Vagina (tissue), 2 donors: ENCODE results near the gene HSD17B4. TPM values are rescaled to one million over a fixed set of nuclear protein-coding genes. Genes with fewer than 3 reads are reported as not detected.
"Not testable (repeated sequence)": the region's sequence is repeated elsewhere in the genome, so short reads cannot be mapped to it uniquely, and the experiment has no call there.

Experiments
- DNase-seq, 2 donors: peaks; one replicate each; pipeline ENCODE4 v3.0.0-alpha.2; 2017; ENCODE audit errors: extremely low spot score in 2 of 2
- H3K27ac ChIP-seq: fragments of 200-600 bp; sonication (generic); one replicate; pipeline ENCODE4 v1.5.1; 2019
- H3K27me3 ChIP-seq: fragments of 200-600 bp; sonication (generic); one replicate; pipeline ENCODE4 v1.5.1; 2019
- H3K36me3 ChIP-seq, 2 donors: fragments of 200-600 bp; sonication (generic); one replicate each; pipeline ENCODE4 v1.5.1; 2017 to 2019
- H3K4me1 ChIP-seq: fragments of 200-600 bp; sonication (generic); one replicate; pipeline ENCODE4 v1.5.1; 2019
- H3K4me3 ChIP-seq, 2 donors: fragments of 200-600 bp; sonication (generic); 1 replicate in 1 of 2; 2 replicates in 1 of 2; pipeline ENCODE4 v1.5.1; 2016 to 2019
- H3K9me3 ChIP-seq: fragments of 200-600 bp; sonication (generic); one replicate; pipeline ENCODE4 v1.5.1; 2019
- CTCF ChIP-seq, 3 experiments: fragments of 450-650 bp in 2 of 3; fragments of 200-600 bp in 1 of 3; sonication (generic) in 1 of 3; IDR thresholded peaks; one replicate each; pipeline ENCODE4 v1.5.1; 2017 to 2019; ENCODE audit warnings: antibody characterized with exemption in 3 of 3, mild to moderate bottlenecking in 2 of 3, moderate library complexity in 2 of 3
- POLR2A ChIP-seq, 2 donors: fragments of 450-650 bp; IDR thresholded peaks; one replicate each; pipeline ENCODE4 v1.6.1; 2017; ENCODE audit warnings: antibody characterized with exemption in 2 of 2, mild to moderate bottlenecking in 2 of 2, moderate library complexity in 2 of 2
- POLR2AphosphoS5 ChIP-seq, 2 donors: sonication (generic); formaldehyde crosslinking; IDR thresholded peaks; one replicate each; pipeline ENCODE4 v1.9.0; 2017; ENCODE audit warnings: antibody characterized with exemption in 2 of 2, mild to moderate bottlenecking in 2 of 2, low read depth in 1 of 2; ENCODE audit not compliant: insufficient read depth in 1 of 2
- intact Hi-C: fragments of 100-400 bp; cut with DNase I; formaldehyde crosslinking; loops from one replicate; pipeline ENCODE4 v1.15.1; 2023
- total RNA-seq: library from RNA; depleted of rRNA; stranded (reverse); fragments of >200 nt; gene quantifications from one replicate; pipeline ENCODE4 v1.2.3, GENCODE V29; 2016

HSD17B4 gene
- total RNA-seq, 1 donor from 2014 or later, result 137 TPM

GRCh38 chr5:119439140-119439631 lies 13.1 kb upstream of the HSD17B4 start:
- H3K27ac ChIP-seq, result no peak overlapping the region
- H3K27me3 ChIP-seq, result no peaks in the 10 kb centered on the region
- no peak for TF ChIP-seq POLR2A (IDR thresholded peaks at IDR 0.05)
- no peak for TF ChIP-seq CTCF (IDR thresholded peaks at IDR 0.05)
- no peak for TF ChIP-seq POLR2AphosphoS5 (IDR thresholded peaks at IDR 0.05; ENCODE audit: insufficient read depth in 1 of 2, low read depth in 1 of 2)
- H3K4me1 ChIP-seq, result no peaks in the 10 kb centered on the region
- H3K9me3 ChIP-seq, result no peaks in the 10 kb centered on the region
- no peak for DNase-seq
- H3K36me3 ChIP-seq, result no peaks in the 10 kb centered on the region
- intact Hi-C loops, result no loop called here
- no peak overlapping the region for H3K4me3 ChIP-seq

GRCh38 chr5:119439632-119440031 lies 12.7 kb upstream of the HSD17B4 start:
- H3K27ac ChIP-seq, H3K4me1 ChIP-seq, H3K36me3 ChIP-seq, H3K4me3 ChIP-seq, DNase-seq, H3K9me3 ChIP-seq, intact Hi-C loops, H3K27me3 ChIP-seq: not testable (repeated sequence)

- intact Hi-C loops, H3K27ac ChIP-seq, H3K27me3 ChIP-seq, H3K9me3 ChIP-seq, H3K36me3 ChIP-seq, DNase-seq, H3K4me1 ChIP-seq, H3K4me3 ChIP-seq: not testable (repeated sequence)
Measured at GRCh38 chr5:119444643-119445042, 7.7 kb upstream of the HSD17B4 start.

GRCh38 chr5:119445544-119445943 lies 6.8 kb upstream of the HSD17B4 start:
- TF ChIP-seq POLR2A (IDR thresholded peaks at IDR 0.05) (no peak), CTCF (IDR thresholded peaks at IDR 0.05) (no peak), POLR2AphosphoS5 (IDR thresholded peaks at IDR 0.05; ENCODE audit: insufficient read depth in 1 of 2, low read depth in 1 of 2) (no peak)
- no peaks in the 10 kb centered on the region for H3K36me3 ChIP-seq
- no peaks in the 10 kb centered on the region for H3K9me3 ChIP-seq
- no peak overlapping the region for H3K4me3 ChIP-seq
- H3K4me1 ChIP-seq, result no peaks in the 10 kb centered on the region
- DNase-seq, result no peak
- H3K27me3 ChIP-seq, result no peaks in the 10 kb centered on the region
- H3K27ac ChIP-seq, result no peak overlapping the region
- intact Hi-C loops, result no loop called here

GRCh38 chr5:119449882-119450281 lies 2.4 kb upstream of the HSD17B4 start:
- Histone ChIP-seq H3K36me3 (no peaks in the 10 kb centered on the region), H3K9me3 (no peaks in the 10 kb centered on the region), H3K4me1 (peaks cover 20% of the 10 kb centered on the region), H3K4me3 (no peak overlapping the region), H3K27me3 (no peaks in the 10 kb centered on the region), H3K27ac (no peak overlapping the region)
- intact Hi-C loops, result no loop called here
- DNase-seq, result no peak
- no peak for TF ChIP-seq CTCF (IDR thresholded peaks at IDR 0.05)

- intact Hi-C loops, H3K36me3 ChIP-seq, H3K4me3 ChIP-seq, H3K27me3 ChIP-seq, H3K27ac ChIP-seq, H3K9me3 ChIP-seq, DNase-seq: not testable (repeated sequence)
- H3K4me1 ChIP-seq, result peaks cover 20% of the 10 kb centered on the region
Measured at GRCh38 chr5:119450627-119451026, 1.7 kb upstream of the HSD17B4 start.

- Histone ChIP-seq H3K4me3 (no peak overlapping the region), H3K9me3 (no peaks in the 10 kb centered on the region), H3K27ac (no peak overlapping the region), H3K27me3 (no peaks in the 10 kb centered on the region), H3K4me1 (peaks cover 20% of the 10 kb centered on the region), H3K36me3 (no peaks in the 10 kb centered on the region)
- DNase-seq, result no peak
- TF ChIP-seq POLR2AphosphoS5 (IDR thresholded peaks at IDR 0.05; ENCODE audit: insufficient read depth in 1 of 2, low read depth in 1 of 2), result no peak
- TF ChIP-seq POLR2A (IDR thresholded peaks at IDR 0.05), result no peak
- no peak for TF ChIP-seq CTCF (IDR thresholded peaks at IDR 0.05)
- intact Hi-C loops, result no loop called here
Measured at GRCh38 chr5:119451561-119451960, 736 bp upstream of the HSD17B4 start.
